ENCODE measurements around the gene PRKCD.
A peak's percentile ranks its signal among the peaks of the same experiment; 100 is the strongest.

The PRKCD gene

DNA sequence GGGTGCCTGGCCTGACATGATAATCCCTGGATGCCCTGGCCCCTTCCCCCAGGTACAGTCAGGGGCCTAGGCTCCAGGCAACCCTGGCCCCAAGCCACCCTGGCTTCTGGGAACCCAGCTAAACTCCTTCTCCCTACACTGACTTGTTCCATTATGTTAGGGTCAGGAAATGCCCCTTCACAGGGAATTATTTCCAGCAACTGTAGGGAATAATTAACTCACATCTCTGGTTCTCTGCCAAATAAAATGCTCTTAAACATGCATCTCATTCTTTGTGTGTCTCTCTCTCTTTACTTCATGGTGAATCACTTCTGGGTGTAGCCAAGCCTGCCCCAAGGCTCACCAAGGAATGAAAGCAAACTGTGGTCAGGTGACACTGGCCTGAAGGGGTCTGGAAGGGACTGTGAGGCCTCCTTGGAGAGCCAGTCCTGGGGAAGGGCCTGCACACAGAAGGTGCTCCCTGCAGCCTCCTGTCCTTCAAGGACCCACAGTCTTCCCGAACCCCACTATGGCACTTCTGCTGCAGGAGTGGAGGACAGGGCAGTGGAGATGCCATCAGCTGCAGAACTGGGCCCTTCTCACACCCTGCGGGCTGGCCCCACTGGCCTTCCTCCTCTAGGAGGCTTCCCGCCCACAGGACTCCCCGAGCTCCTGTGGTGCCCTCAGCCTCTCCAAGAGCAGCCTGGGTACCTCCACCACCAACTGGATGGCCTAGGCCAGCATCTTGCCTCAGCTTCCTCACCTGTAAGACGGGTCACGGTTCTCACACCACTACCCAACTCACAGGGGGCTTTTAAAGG, 77.2 kb downstream of the PRKCD start:
- no CpG with 5 or more reads among the region's 6 CpGs for WGBS (ENCODE audit: extremely low coverage, insufficient coverage, insufficient read length)
- H2BK12ac ChIP-seq (ENCODE audit: low read length): peak overlapping the region; percentile 68
- H3K23ac ChIP-seq (ENCODE audit: low read length): no peak overlapping the region
- H4K91ac ChIP-seq (ENCODE audit: low read depth, low read length): peak overlapping the region; percentile 61
- peak overlapping the region; percentile 47 for H4K8ac ChIP-seq (ENCODE audit: low read depth, low read length)
- H3K27ac ChIP-seq (ENCODE audit: low read depth, low read length): peak overlapping the region; percentile 40
- peak overlapping the region; percentile 50 for H3K14ac ChIP-seq (ENCODE audit: low read length)
- peaks cover 19% of the 10 kb centered on the region for H3K79me2 ChIP-seq (ENCODE audit: control insufficient read depth, insufficient read depth, low read length, poor library complexity)
- peak overlapping the region; percentile 34 for H3K4ac ChIP-seq (ENCODE audit: low read depth, low read length)
- H3K9ac ChIP-seq (ENCODE audit: low read length): no peak overlapping the region
- peak overlapping the region; percentile 7 for H2BK120ac ChIP-seq (ENCODE audit: insufficient read depth, low read length, poor library complexity)
- no peak overlapping the region for H3K4me3 ChIP-seq (ENCODE audit: low read depth, low read length)
- peak overlapping the region; percentile 47 for H2AK5ac ChIP-seq (ENCODE audit: low read length)
- H2BK5ac ChIP-seq (ENCODE audit: low read depth, low read length, poor library complexity): peak overlapping the region; percentile 65
- peak overlapping the region; percentile 74 for H3K18ac ChIP-seq (ENCODE audit: low read length)
- peak overlapping the region; percentile 18 for H2AFZ ChIP-seq (ENCODE audit: insufficient read depth, low read length, poor library complexity)
- peaks cover 73 to 81% of the 10 kb centered on the region in 2 experiments for H3K36me3 ChIP-seq (ENCODE audit: control insufficient read depth in 1 of 2, insufficient read depth in 2 of 2, low read length in 2 of 2)
- H3K4me2 ChIP-seq (ENCODE audit: low read length): no peak overlapping the region
- H3K79me1 ChIP-seq (ENCODE audit: low read length): peaks cover 17% of the 10 kb centered on the region
- DNase-seq: peak; percentile 20 to 35
- no peaks in the 10 kb centered on the region for H3K9me3 ChIP-seq (ENCODE audit: insufficient read depth, low read depth, low read length)
- H3K4me1 ChIP-seq (ENCODE audit: control insufficient read depth in 1 of 2, insufficient read depth in 2 of 2, low read length in 2 of 2): peaks cover 37 to 39% of the 10 kb centered on the region in 2 experiments
- peak overlapping the region; percentile 38 for H4K12ac ChIP-seq (ENCODE audit: low read depth, low read length)
- H3K27me3 ChIP-seq (ENCODE audit: insufficient read depth, low read length): no peaks in the 10 kb centered on the region

DNA sequence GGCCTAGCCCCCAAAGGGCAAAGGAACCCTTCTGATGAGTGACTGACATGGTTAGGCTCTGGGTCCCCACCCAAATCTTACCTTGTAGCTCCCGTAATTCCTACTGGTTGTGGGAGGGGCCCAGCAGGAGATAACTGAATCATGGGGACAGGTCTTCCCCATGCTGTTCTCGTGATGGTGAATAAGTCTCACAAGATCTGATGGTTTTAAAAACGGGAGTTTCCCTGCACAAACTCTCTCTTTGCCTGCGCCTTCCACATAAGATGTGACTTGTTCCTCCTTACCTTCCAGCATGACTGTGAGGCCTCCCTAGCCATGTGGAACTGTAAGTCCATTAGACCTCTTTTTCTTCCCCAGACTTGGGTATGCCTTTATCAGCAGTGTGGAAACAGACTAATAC, 77.9 kb downstream of the PRKCD start:
- peak overlapping the region; percentile 61 for H4K91ac ChIP-seq (ENCODE audit: low read depth, low read length)
- peak overlapping the region; percentile 74 for H3K18ac ChIP-seq (ENCODE audit: low read length)
- H3K4me1 ChIP-seq (ENCODE audit: control insufficient read depth in 1 of 2, insufficient read depth in 2 of 2, low read length in 2 of 2): peaks cover 44 to 46% of the 10 kb centered on the region in 2 experiments
- no peaks in the 10 kb centered on the region for H3K9me3 ChIP-seq (ENCODE audit: insufficient read depth, low read depth, low read length)
- WGBS (ENCODE audit: extremely low coverage, insufficient coverage, insufficient read length): no CpG with 5 or more reads among the region's 4 CpGs
- H3K9ac ChIP-seq (ENCODE audit: low read length): no peak overlapping the region
- peak overlapping the region; percentile 7 for H2BK120ac ChIP-seq (ENCODE audit: insufficient read depth, low read length, poor library complexity)
- peaks cover 24% of the 10 kb centered on the region for H3K79me2 ChIP-seq (ENCODE audit: control insufficient read depth, insufficient read depth, low read length, poor library complexity)
- peak overlapping the region; percentile 50 for H3K14ac ChIP-seq (ENCODE audit: low read length)
- peak overlapping the region; percentile 47 for H4K8ac ChIP-seq (ENCODE audit: low read depth, low read length)
- H3K79me1 ChIP-seq (ENCODE audit: low read length): peaks cover 17% of the 10 kb centered on the region
- no peaks in the 10 kb centered on the region for H3K27me3 ChIP-seq (ENCODE audit: insufficient read depth, low read length)
- H4K12ac ChIP-seq (ENCODE audit: low read depth, low read length): peak overlapping the region; percentile 38
- no peak for DNase-seq
- peak overlapping the region; percentile 65 for H2BK5ac ChIP-seq (ENCODE audit: low read depth, low read length, poor library complexity)
- no peak overlapping the region for H3K23ac ChIP-seq (ENCODE audit: low read length)
- H2AFZ ChIP-seq (ENCODE audit: insufficient read depth, low read length, poor library complexity): no peak overlapping the region
- peak overlapping the region; percentile 28 for H3K27ac ChIP-seq (ENCODE audit: low read depth, low read length)
- peak overlapping the region; percentile 47 for H2AK5ac ChIP-seq (ENCODE audit: low read length)
- peak overlapping the region; percentile 34 for H3K4ac ChIP-seq (ENCODE audit: low read depth, low read length)
- H3K4me3 ChIP-seq (ENCODE audit: low read depth, low read length): no peak overlapping the region
- H3K36me3 ChIP-seq (ENCODE audit: control insufficient read depth in 1 of 2, insufficient read depth in 2 of 2, low read length in 2 of 2): peaks cover 72 to 80% of the 10 kb centered on the region in 2 experiments
- H2BK12ac ChIP-seq (ENCODE audit: low read length): peak overlapping the region; percentile 68
- H3K4me2 ChIP-seq (ENCODE audit: low read length): no peak overlapping the region

DNA sequence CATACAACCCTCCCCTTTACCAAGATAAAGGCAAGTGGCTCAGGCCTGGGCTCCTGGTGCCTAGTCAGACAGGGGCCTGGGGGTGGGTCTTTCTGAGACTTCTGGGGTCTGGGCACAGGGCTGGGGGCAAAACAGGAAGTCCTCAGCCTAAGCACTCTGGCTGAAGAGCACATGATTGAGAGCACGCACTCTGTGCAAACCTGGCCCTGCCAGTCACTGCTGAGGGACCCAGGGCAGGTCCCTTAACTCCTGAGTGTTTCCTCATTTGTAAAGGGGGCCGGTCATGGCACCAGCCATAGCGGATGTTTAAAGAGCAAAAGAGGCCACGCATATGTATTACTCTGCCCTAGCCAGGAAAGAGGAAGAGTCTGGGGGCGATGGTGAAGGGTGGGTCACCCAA, 78.8 kb downstream of the PRKCD start:
- WGBS (ENCODE audit: extremely low coverage, insufficient coverage, insufficient read length): no CpG with 5 or more reads among the region's 5 CpGs
- H3K9me3 ChIP-seq (ENCODE audit: insufficient read depth, low read depth, low read length): no peaks in the 10 kb centered on the region

DNA sequence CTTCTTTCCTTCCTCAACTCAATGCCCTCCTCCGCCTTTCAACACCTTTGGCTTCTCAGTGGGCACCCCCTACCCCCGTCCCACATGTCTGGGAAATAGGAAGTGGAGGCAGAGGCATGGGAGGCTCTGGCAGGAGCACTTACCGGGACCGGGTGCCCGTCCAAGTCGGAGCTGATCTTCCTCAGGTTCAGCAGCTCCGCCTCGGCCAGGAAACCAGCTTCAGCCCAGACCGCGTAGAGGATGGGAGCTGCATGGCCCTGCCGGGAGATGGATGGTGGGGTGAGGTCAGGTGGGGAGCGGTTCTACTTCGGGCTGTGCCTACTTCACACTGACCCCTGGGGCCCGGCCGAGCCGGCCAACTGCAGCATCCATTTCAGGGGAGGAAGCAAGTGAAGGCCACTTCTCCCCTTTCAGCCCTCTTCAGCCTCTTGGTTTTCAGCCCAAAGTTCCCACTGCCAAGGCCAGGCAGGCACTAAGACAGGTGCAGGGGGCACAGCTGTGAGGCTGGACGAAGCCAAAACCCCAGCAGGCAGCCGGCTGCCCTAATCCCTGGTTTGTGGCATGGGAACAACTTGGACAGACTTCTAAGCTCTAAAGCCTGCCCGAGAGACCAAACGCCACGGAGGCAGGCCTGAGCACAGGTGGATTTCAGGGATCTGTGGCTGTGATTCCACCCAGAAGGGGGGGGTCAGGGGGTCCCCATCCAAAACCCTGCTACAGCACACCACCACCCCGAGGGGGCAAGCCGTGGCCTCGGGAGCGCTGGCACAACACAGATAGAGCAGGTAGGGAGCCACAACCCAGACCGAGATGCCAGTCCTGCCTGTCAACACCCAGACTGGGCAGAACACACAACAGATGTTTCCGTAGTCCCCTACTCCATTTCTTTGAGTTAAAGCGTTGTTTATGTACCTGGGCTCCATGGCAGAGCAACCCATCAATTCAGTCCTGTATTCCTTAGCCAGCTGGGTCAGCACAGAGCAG, 80.3 kb downstream of the PRKCD start:
- H3K79me2 ChIP-seq (ENCODE audit: control insufficient read depth, insufficient read depth, low read length, poor library complexity): peaks cover 34% of the 10 kb centered on the region
- H3K4me3 ChIP-seq (ENCODE audit: low read depth, low read length): no peak overlapping the region
- no peak overlapping the region for H3K23ac ChIP-seq (ENCODE audit: low read length)
- H3K9me3 ChIP-seq (ENCODE audit: insufficient read depth, low read depth, low read length): no peaks in the 10 kb centered on the region
- H4K12ac ChIP-seq (ENCODE audit: low read depth, low read length): no peak overlapping the region
- H3K4me2 ChIP-seq (ENCODE audit: low read length): no peak overlapping the region
- H2AFZ ChIP-seq (ENCODE audit: insufficient read depth, low read length, poor library complexity): no peak overlapping the region
- DNase-seq: no peak
- peaks cover 7% of the 10 kb centered on the region for H3K79me1 ChIP-seq (ENCODE audit: low read length)
- H2BK120ac ChIP-seq (ENCODE audit: insufficient read depth, low read length, poor library complexity): no peak overlapping the region
- no peaks in the 10 kb centered on the region for H3K27me3 ChIP-seq (ENCODE audit: insufficient read depth, low read length)
- H3K18ac ChIP-seq (ENCODE audit: low read length): peak overlapping the region; percentile 54
- peaks cover 60 to 64% of the 10 kb centered on the region in 2 experiments for H3K36me3 ChIP-seq (ENCODE audit: control insufficient read depth in 1 of 2, insufficient read depth in 2 of 2, low read length in 2 of 2)
- no peak overlapping the region for H4K91ac ChIP-seq (ENCODE audit: low read depth, low read length)
- WGBS (ENCODE audit: extremely low coverage, insufficient coverage, insufficient read length): no CpG with 5 or more reads among the region's 28 CpGs
- no peak overlapping the region for H3K9ac ChIP-seq (ENCODE audit: low read length)
- no peak overlapping the region for H3K14ac ChIP-seq (ENCODE audit: low read length)
- H3K4ac ChIP-seq (ENCODE audit: low read depth, low read length): peak overlapping the region; percentile 71
- H2BK5ac ChIP-seq (ENCODE audit: low read depth, low read length, poor library complexity): no peak overlapping the region
- no peak overlapping the region for H4K8ac ChIP-seq (ENCODE audit: low read depth, low read length)
- H2BK12ac ChIP-seq (ENCODE audit: low read length): no peak overlapping the region
- H3K27ac ChIP-seq (ENCODE audit: low read depth, low read length): no peak overlapping the region
- H3K4me1 ChIP-seq (ENCODE audit: control insufficient read depth in 1 of 2, insufficient read depth in 2 of 2, low read length in 2 of 2): peaks cover 42 to 44% of the 10 kb centered on the region in 2 experiments
- H2AK5ac ChIP-seq (ENCODE audit: low read length): no peak overlapping the region

More for the DNA sequence above, 78.8 kb downstream of the PRKCD start:
- H3K14ac ChIP-seq (ENCODE audit: low read length): no peak overlapping the region
- no peak overlapping the region for H3K4me3 ChIP-seq (ENCODE audit: low read depth, low read length)
- no peak overlapping the region for H2AK5ac ChIP-seq (ENCODE audit: low read length)
- no peak overlapping the region for H2BK12ac ChIP-seq (ENCODE audit: low read length)
- no peak overlapping the region for H3K23ac ChIP-seq (ENCODE audit: low read length)
- H4K91ac ChIP-seq (ENCODE audit: low read depth, low read length): no peak overlapping the region
- peaks cover 17% of the 10 kb centered on the region for H3K79me1 ChIP-seq (ENCODE audit: low read length)
- no peak overlapping the region for H3K4ac ChIP-seq (ENCODE audit: low read depth, low read length)
- no peak overlapping the region for H4K8ac ChIP-seq (ENCODE audit: low read depth, low read length)
- peaks cover 32% of the 10 kb centered on the region for H3K79me2 ChIP-seq (ENCODE audit: control insufficient read depth, insufficient read depth, low read length, poor library complexity)
- no peak overlapping the region for H2BK5ac ChIP-seq (ENCODE audit: low read depth, low read length, poor library complexity)
- no peak for DNase-seq
- H3K18ac ChIP-seq (ENCODE audit: low read length): peak overlapping the region; percentile 16
- no peak overlapping the region for H2BK120ac ChIP-seq (ENCODE audit: insufficient read depth, low read length, poor library complexity)
- H3K4me1 ChIP-seq (ENCODE audit: control insufficient read depth in 1 of 2, insufficient read depth in 2 of 2, low read length in 2 of 2): peaks cover 50 to 53% of the 10 kb centered on the region in 2 experiments
- H3K27ac ChIP-seq (ENCODE audit: low read depth, low read length): peak overlapping the region; percentile 20
- no peak overlapping the region for H2AFZ ChIP-seq (ENCODE audit: insufficient read depth, low read length, poor library complexity)
- no peak overlapping the region for H4K12ac ChIP-seq (ENCODE audit: low read depth, low read length)
- no peaks in the 10 kb centered on the region for H3K27me3 ChIP-seq (ENCODE audit: insufficient read depth, low read length)
- H3K4me2 ChIP-seq (ENCODE audit: low read length): no peak overlapping the region
- no peak overlapping the region for H3K9ac ChIP-seq (ENCODE audit: low read length)
- H3K36me3 ChIP-seq (ENCODE audit: control insufficient read depth in 1 of 2, insufficient read depth in 2 of 2, low read length in 2 of 2): peaks cover 69 to 78% of the 10 kb centered on the region in 2 experiments

All from trophoblast cell (in vitro differentiated cells and primary cell).